Stimulated activated CD8-positive, alpha-beta memory T cell treated with anti-CD3 and anti-CD28 coated beads, Interleukin-12 subunit alpha, Interleukin-12 subunit beta, amount 100 ng/mL, for 24 hours (primary cell): ENCODE data around the gene TNNT3.

Experiments
- DNase-seq: peaks from one replicate; pipeline ENCODE4 v3.0.0-alpha.2; 2020; ENCODE audit errors: extremely low read depth

Gene TNNT3

GRCh38 chr11:1896923-1897322 lies 22.6 kb upstream of the TNNT3 start:
- DNase-seq = no peak

DNA sequence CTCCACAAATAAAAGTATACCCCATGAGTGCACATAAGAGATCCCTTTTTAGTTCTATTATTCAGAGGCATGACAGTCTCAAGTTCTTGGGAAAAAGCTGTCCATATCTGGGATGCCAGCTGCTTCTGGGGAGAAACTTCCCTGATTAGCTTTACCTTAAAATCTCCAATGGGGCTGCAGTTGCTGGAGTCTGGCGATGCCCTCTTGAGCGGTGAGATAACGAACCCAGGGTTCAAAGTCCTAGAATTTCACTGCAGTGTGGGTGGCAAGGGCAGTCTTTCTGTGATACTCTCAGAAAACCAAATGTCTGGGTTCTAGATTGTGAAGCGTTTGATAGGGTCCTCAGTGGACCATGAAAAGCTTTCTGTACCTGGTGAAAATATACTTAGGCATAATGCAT lies 20.4 kb upstream of the TNNT3 start:
- no peak for DNase-seq

GRCh38 chr11:1899686-1900085 lies 19.8 kb upstream of the TNNT3 start:
- no peak for DNase-seq

GRCh38 chr11:1906181-1906580 lies 13.3 kb upstream of the TNNT3 start:
- no peak for DNase-seq

DNA sequence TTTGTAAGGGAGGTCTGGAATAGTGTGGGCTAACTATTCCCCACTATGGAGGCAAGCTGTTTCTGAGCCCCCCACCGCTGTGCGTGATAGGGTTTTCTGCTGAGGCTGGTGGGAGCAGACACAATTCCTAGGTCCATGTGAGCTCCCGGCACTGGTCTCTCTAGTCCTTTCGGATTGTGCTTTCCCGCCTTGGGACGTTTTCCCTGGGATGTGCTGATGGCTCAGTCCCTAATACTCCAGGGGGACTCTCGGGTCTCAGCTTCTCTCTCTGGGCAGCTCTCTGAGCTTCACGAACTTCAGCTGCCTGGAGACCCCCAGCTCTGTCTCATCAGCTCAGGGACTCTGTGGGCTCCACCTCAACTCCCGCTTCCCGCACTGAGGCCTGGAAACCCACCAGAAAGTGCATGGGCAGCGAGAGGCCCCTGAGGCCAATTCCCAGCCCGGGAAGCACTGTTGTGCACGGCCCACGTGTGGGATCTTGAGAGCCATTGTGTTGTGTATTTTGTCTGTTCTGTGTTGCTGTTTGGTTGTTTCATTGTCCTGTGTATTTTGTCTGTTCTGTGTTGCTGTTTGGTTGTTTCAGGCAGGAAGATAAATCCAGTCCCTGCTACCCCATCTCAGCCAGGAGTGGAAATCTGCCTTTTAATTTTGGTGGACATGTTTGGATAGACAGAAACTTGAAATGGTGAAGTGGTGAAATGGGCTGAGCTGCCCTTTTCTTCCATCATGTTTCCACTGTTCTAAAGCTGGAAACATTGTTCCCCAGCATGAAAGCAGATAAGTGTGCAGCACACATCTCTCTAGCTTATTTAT lies 12.7 kb upstream of the TNNT3 start:
- no peak for DNase-seq

- DNase-seq = no peak
Observed at GRCh38 chr11:1908618-1909017, 10.9 kb upstream of the TNNT3 start.

GRCh38 chr11:1909524-1909923 lies 10.0 kb upstream of the TNNT3 start:
- DNase-seq = no peak

- DNase-seq = no peak
Observed at GRCh38 chr11:1912289-1912878, 7.1 kb upstream of the TNNT3 start.

- no peak for DNase-seq
Observed at GRCh38 chr11:1913271-1914060, 6.0 kb upstream of the TNNT3 start.

DNA sequence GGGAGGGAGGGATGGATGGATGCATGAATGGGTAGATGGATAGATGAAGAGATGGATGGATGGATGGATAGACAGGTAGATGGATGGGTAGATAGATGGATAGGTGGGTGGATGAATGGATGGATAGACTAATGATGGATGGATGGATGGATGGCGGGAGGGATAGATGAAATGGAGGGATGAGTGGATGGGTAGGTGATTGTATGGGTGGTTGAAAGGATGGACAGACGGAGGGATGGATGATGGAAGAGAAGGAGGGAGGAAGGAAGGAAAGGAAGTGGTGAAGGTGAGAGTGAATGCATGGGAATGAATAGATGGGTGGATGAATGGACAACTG lies 3.7 kb upstream of the TNNT3 start:
- DNase-seq = no peak

GRCh38 chr11:1916132-1916985 lies 3.1 kb upstream of the TNNT3 start:
- no peak for DNase-seq

- no peak for DNase-seq
Observed at GRCh38 chr11:1916986-1917522, 2.4 kb upstream of the TNNT3 start.

DNA sequence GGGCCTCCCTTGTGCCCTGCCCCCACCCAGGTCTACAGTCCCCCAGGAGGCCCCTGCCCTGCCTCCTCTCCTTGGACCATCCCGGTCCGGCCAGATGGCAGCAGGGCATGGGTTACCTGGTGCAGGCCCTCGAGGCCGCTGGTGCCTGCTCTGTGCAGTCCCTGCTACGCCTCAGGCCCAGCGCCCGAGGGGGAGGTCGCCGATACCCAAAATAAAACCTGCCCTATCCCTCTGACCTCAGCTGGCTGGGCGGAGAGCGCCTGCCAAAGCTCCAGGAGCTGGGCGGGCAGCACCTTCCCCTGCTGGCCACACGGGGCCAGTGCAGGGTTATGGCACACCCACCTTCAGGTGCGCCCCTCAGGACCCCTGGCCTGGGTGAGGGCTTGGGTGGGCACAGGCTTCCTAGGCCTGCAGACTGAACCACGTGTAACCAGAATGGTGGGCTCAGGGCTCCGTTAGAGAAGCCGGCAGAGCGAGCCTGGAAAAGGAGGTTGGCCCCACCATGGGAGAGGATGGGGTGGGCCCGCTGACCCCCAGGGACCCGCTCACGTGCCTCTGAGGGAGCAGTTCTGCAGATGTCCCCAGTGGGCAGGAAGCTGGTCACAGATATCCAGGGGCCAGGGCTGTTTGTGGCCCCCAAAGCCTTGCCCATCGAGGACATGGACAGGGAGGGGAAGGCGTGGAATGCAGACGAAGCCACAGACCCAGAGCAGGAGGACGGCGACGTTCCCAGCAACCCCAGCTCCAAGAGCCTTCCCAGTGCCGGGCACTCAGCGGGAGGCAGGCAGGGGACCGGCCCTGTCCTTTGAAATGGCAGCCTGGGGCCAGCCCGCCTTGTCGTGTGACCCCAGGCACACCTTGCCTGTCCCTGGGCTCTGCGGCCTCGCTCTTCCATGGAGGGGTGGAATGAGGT lies 1.7 kb upstream of the TNNT3 start:
- no peak for DNase-seq

- no peak for DNase-seq
Observed at GRCh38 chr11:1918436-1919315, 827 bp upstream of the TNNT3 start.

DNA sequence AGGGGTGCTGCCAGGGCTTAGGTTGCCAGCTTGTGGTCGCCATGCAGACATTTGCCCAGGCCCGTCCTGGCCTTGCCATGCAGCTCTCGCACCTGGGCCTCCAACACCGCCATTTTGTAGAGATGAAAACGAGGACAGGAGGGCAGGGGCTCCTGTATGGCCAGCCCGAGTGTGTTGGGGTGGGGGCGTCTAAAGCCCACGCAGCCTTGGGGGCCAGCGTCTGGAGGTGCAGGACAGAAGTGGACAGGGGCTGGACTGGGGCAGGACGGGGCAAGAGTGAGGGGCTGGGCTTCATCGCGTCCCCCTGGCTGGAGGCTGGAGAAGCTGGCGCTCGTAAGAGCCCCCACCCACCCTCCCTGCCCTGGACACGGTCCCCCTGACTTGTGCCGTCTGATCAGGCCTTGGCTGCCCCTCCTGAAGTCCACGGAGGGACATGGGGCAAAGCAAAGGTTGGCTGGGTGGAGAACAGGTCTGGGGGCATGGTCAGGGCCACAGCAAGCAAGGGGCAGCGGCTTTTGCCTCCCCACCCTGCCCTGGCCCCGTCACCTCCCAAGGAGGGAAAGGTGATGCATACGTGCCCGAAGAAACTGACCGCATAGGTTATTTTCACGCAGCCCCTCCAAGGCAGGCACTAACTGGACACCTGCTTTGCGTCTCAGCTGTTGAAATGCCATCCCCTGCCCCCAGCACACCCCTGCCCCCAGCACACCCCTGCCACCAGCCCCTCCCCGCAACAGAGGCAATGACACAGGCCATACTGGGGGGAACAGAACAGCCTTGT lies 815 bp downstream of the TNNT3 start:
- no peak for DNase-seq

- DNase-seq = no peak
Observed at GRCh38 chr11:1920909-1921573, 1.5 kb downstream of the TNNT3 start.

GRCh38 chr11:1921574-1922141 lies 2.2 kb downstream of the TNNT3 start:
- DNase-seq = no peak
